CD8-positive, alpha-beta memory T cell (primary cell): Measurements from ENCODE around the gene FAM163B. TPM values are rescaled to one million over a fixed set of nuclear protein-coding genes. Genes with fewer than 3 reads are reported as not detected.
"Not testable (repeated sequence)": the region's sequence is repeated elsewhere in the genome, so short reads cannot be mapped to it uniquely, and the experiment has no call there.

Experiments used
- CTCF ChIA-PET: fragments of 350-600 bp; sonication (Branson Sonifier 250); formaldehyde crosslinking; loops from one replicate; lab custom pipeline; 2021; ENCODE audit warnings: antibody characterized with exemption; lab: Charles Lee
- POLR2A ChIA-PET: fragments of 350-600 bp; sonication (Branson Sonifier 250); formaldehyde crosslinking; loops from one replicate; lab custom pipeline; 2021; ENCODE audit warnings: antibody characterized with exemption; lab: Charles Lee
- DNase-seq, 5 donors: peaks; one replicate each; pipeline versions ENCODE4 v3.0.0 to v3.0.0-alpha.2; 2020 to 2022; ENCODE audit warnings: mixed read lengths in 1 of 5
- H3K27ac ChIP-seq: one replicate; pipeline ENCODE4 v1.7.0; 2013; ENCODE audit warnings: low read depth, mild to moderate bottlenecking, low read length, moderate library complexity
- H3K27me3 ChIP-seq: 2 replicates; pipeline ENCODE4 v1.7.0; 2013; ENCODE audit warnings: low read length, mild to moderate bottlenecking; ENCODE audit not compliant: insufficient read depth, poor library complexity, severe bottlenecking
- H3K36me3 ChIP-seq: 2 replicates; pipeline ENCODE4 v1.7.0; 2013; ENCODE audit warnings: mild to moderate bottlenecking, low read length, moderate library complexity; ENCODE audit not compliant: insufficient read depth
- H3K4me1 ChIP-seq: 2 replicates; pipeline ENCODE4 v1.7.0; 2013; ENCODE audit warnings: mild to moderate bottlenecking, low read length, moderate library complexity; ENCODE audit not compliant: insufficient read depth
- H3K4me3 ChIP-seq: 2 replicates; pipeline ENCODE4 v1.7.0; 2013; ENCODE audit warnings: mild to moderate bottlenecking, low read length
- H3K9me3 ChIP-seq: 2 replicates; pipeline ENCODE4 v1.7.0; 2013; ENCODE audit warnings: mild to moderate bottlenecking, low read length
- H3K27ac Mint-ChIP-seq, 8 donors: one replicate each; pipeline ENCODE4 v1.8.0; 2020 to 2021; ENCODE audit warnings: mixed read lengths in 8 of 8, mild to moderate bottlenecking in 6 of 8, inconsistent platforms in 3 of 8, moderate library complexity in 3 of 8
- H3K27me3 Mint-ChIP-seq, 2 donors: one replicate each; pipeline ENCODE4 v1.8.0; 2020 to 2021; ENCODE audit warnings: mixed read lengths in 2 of 2, mild to moderate bottlenecking in 1 of 2, moderate library complexity in 1 of 2
- H3K36me3 Mint-ChIP-seq, 3 donors: one replicate each; pipeline ENCODE4 v1.8.0; 2020 to 2021; ENCODE audit warnings: mixed read lengths in 3 of 3, inconsistent platforms in 1 of 3, mild to moderate bottlenecking in 1 of 3
- H3K4me1 Mint-ChIP-seq, 3 donors: one replicate each; pipeline ENCODE4 v1.8.0; 2020 to 2021; ENCODE audit warnings: mixed read lengths in 3 of 3, inconsistent platforms in 1 of 3, mild to moderate bottlenecking in 1 of 3
- H3K4me3 Mint-ChIP-seq, 7 donors: one replicate each; pipeline ENCODE4 v1.8.0; 2020 to 2021; ENCODE audit warnings: mixed read lengths in 7 of 7, mild to moderate bottlenecking in 6 of 7, moderate library complexity in 4 of 7, inconsistent platforms in 2 of 7
- H3K9me3 Mint-ChIP-seq, 5 donors: one replicate each; pipeline ENCODE4 v1.8.0; 2020 to 2022; ENCODE audit warnings: mixed read lengths in 5 of 5, mild to moderate bottlenecking in 3 of 5, moderate library complexity in 2 of 5, inconsistent platforms in 1 of 5
- polyA plus RNA-seq: library from polyadenylated mRNA; unstranded; fragments of 300-500 nt; fragmentation: Illumina TruSeq; gene quantifications from one replicate; pipeline ENCODE4 v1.2.3, GENCODE V29; 2021
- total RNA-seq, 2 experiments: library from RNA; stranded (reverse); gene quantifications; one replicate each; pipeline ENCODE4 v1.2.3, GENCODE V29; 2021

FAM163B gene
- total and polyA plus RNA-seq, 3 experiments from 2014 or later = not detected

GRCh38 chr9:133566382-133566781 lies 42.8 kb downstream of the FAM163B start:
- H3K9me3 ChIP-seq = no peaks in the 10 kb centered on the region
- DNase-seq = no peak
- ChIA-PET CTCF (no interaction called here), POLR2A (no interaction called here)
- H3K27me3 ChIP-seq = no peaks in the 10 kb centered on the region
- H3K4me3 ChIP-seq = no peak overlapping the region
- no peaks in the 10 kb centered on the region for H3K4me1 ChIP-seq
- Mint-ChIP-seq H3K4me3 (no peak overlapping the region), H3K27me3 (no peaks in the 10 kb centered on the region), H3K27ac (no peak overlapping the region), H3K36me3 (no peaks in the 10 kb centered on the region), H3K9me3 (no peaks in the 10 kb centered on the region), H3K4me1 (peaks cover 0 to 5% (median 3%) of the 10 kb centered on the region in 3 donors)
- no peak overlapping the region for H3K27ac ChIP-seq
- no peaks in the 10 kb centered on the region for H3K36me3 ChIP-seq

GRCh38 chr9:133564451-133565116 lies 44.6 kb downstream of the FAM163B start:
- Histone ChIP-seq H3K9me3 (no peaks in the 10 kb centered on the region), H3K4me3 (no peak overlapping the region), H3K4me1 (no peaks in the 10 kb centered on the region), H3K27ac (no peak overlapping the region), H3K36me3 (no peaks in the 10 kb centered on the region), H3K27me3 (no peaks in the 10 kb centered on the region)
- Mint-ChIP-seq H3K27me3 (peaks cover 2 to 4% of the 10 kb centered on the region in 2 donors), H3K4me3 (no peak overlapping the region), H3K27ac (peak overlapping the region in 1 of 8 donors; percentile 54), H3K4me1 (peaks cover 0 to 5% (median 3%) of the 10 kb centered on the region in 3 donors), H3K9me3 (no peaks in the 10 kb centered on the region), H3K36me3 (no peaks in the 10 kb centered on the region)
- ChIA-PET POLR2A (no interaction called here), CTCF (no interaction called here)
- DNase-seq = no peak

GRCh38 chr9:133563814-133564213 lies 45.4 kb downstream of the FAM163B start:
- H3K4me3 ChIP-seq, H3K27ac ChIP-seq, DNase-seq, CTCF ChIA-PET, H3K27me3 ChIP-seq, H3K4me1 ChIP-seq, H3K36me3 ChIP-seq, H3K4me3 Mint-ChIP-seq, H3K9me3 ChIP-seq, H3K36me3 Mint-ChIP-seq, H3K9me3 Mint-ChIP-seq, POLR2A ChIA-PET, H3K27me3 Mint-ChIP-seq, H3K4me1 Mint-ChIP-seq: not testable (repeated sequence)
- H3K27ac Mint-ChIP-seq = peak overlapping the region in 2 of 8 donors; percentile 22 to 58

- Histone ChIP-seq H3K27me3 (no peaks in the 10 kb centered on the region), H3K27ac (no peak overlapping the region), H3K4me1 (no peaks in the 10 kb centered on the region), H3K9me3 (no peaks in the 10 kb centered on the region), H3K4me3 (no peak overlapping the region), H3K36me3 (no peaks in the 10 kb centered on the region)
- H3K4me1 Mint-ChIP-seq = peaks cover 0 to 5% (median 3%) of the 10 kb centered on the region in 3 donors
- H3K27ac Mint-ChIP-seq = peak overlapping the region in 3 of 8 donors; percentile 22 to 58 (median 47)
- CTCF ChIA-PET = no interaction called here
- H3K9me3 Mint-ChIP-seq = no peaks in the 10 kb centered on the region
- H3K27me3 Mint-ChIP-seq = peaks cover 9 to 10% of the 10 kb centered on the region in 2 donors
- no peaks in the 10 kb centered on the region for H3K36me3 Mint-ChIP-seq
- POLR2A ChIA-PET = no interaction called here
- no peak for DNase-seq
- peak overlapping the region in 1 of 7 donors; percentile 13 for H3K4me3 Mint-ChIP-seq
Observed at GRCh38 chr9:133563291-133563796, 45.8 kb downstream of the FAM163B start.

GRCh38 chr9:133562611-133563290 lies 46.4 kb downstream of the FAM163B start:
- H3K27ac ChIP-seq = no peak overlapping the region
- H3K36me3 Mint-ChIP-seq = no peaks in the 10 kb centered on the region
- POLR2A ChIA-PET = no interaction called here
- DNase-seq = no peak
- peaks cover 0 to 10% (median 9%) of the 10 kb centered on the region in 3 donors for H3K4me1 Mint-ChIP-seq
- CTCF ChIA-PET = no interaction called here
- H3K9me3 ChIP-seq = no peaks in the 10 kb centered on the region
- peaks cover 12 to 16% of the 10 kb centered on the region in 2 donors for H3K27me3 Mint-ChIP-seq
- H3K36me3 ChIP-seq = no peaks in the 10 kb centered on the region
- H3K27me3 ChIP-seq = no peaks in the 10 kb centered on the region
- no peaks in the 10 kb centered on the region for H3K9me3 Mint-ChIP-seq
- peak overlapping the region in 1 of 7 donors; percentile 13 for H3K4me3 Mint-ChIP-seq
- no peak overlapping the region for H3K27ac Mint-ChIP-seq
- H3K4me3 ChIP-seq = no peak overlapping the region
- no peaks in the 10 kb centered on the region for H3K4me1 ChIP-seq

GRCh38 chr9:133561976-133562554 lies 47.1 kb downstream of the FAM163B start:
- no peak overlapping the region for H3K4me3 ChIP-seq
- ChIA-PET POLR2A (no interaction called here), CTCF (interaction anchor here (0.6 kb wide), 1 partner anchor 427 kb away, joined by 3 read pairs; no protein-coding TSS in a partner anchor)
- Mint-ChIP-seq H3K9me3 (no peaks in the 10 kb centered on the region), H3K4me3 (no peak overlapping the region), H3K27me3 (peaks cover 14 to 16% of the 10 kb centered on the region in 2 donors), H3K36me3 (no peaks in the 10 kb centered on the region), H3K4me1 (peaks cover 0 to 10% (median 10%) of the 10 kb centered on the region in 3 donors), H3K27ac (no peak overlapping the region)
- no peak overlapping the region for H3K27ac ChIP-seq
- H3K36me3 ChIP-seq = no peaks in the 10 kb centered on the region
- DNase-seq = no peak
- no peaks in the 10 kb centered on the region for H3K4me1 ChIP-seq
- no peaks in the 10 kb centered on the region for H3K27me3 ChIP-seq
- H3K9me3 ChIP-seq = no peaks in the 10 kb centered on the region

- H3K36me3 Mint-ChIP-seq = no peaks in the 10 kb centered on the region
- H3K4me1 ChIP-seq = no peaks in the 10 kb centered on the region
- H3K27me3 Mint-ChIP-seq = peaks cover 14 to 20% of the 10 kb centered on the region in 2 donors
- no peaks in the 10 kb centered on the region for H3K9me3 Mint-ChIP-seq
- H3K4me3 Mint-ChIP-seq = no peak overlapping the region
- no peak overlapping the region for H3K27ac ChIP-seq
- H3K27ac Mint-ChIP-seq = no peak overlapping the region
- no peak for DNase-seq
- H3K27me3 ChIP-seq = no peaks in the 10 kb centered on the region
- H3K9me3 ChIP-seq = no peaks in the 10 kb centered on the region
- CTCF ChIA-PET = no interaction called here
- no peaks in the 10 kb centered on the region for H3K36me3 ChIP-seq
- POLR2A ChIA-PET = no interaction called here
- no peak overlapping the region for H3K4me3 ChIP-seq
- H3K4me1 Mint-ChIP-seq = peaks cover 0 to 10% (median 10%) of the 10 kb centered on the region in 3 donors
Observed at GRCh38 chr9:133560944-133561343, 48.2 kb downstream of the FAM163B start.

GRCh38 chr9:133560311-133560710 lies 48.9 kb downstream of the FAM163B start:
- CTCF ChIA-PET = no interaction called here

More at GRCh38 chr9:133560311-133560710, 48.9 kb downstream of the FAM163B start:
- no peaks in the 10 kb centered on the region for H3K9me3 Mint-ChIP-seq
- H3K27ac ChIP-seq = no peak overlapping the region
- peaks cover 14 to 20% of the 10 kb centered on the region in 2 donors for H3K27me3 Mint-ChIP-seq
- peaks cover 0 to 10% (median 10%) of the 10 kb centered on the region in 3 donors for H3K4me1 Mint-ChIP-seq
- no peak overlapping the region for H3K27ac Mint-ChIP-seq
- H3K4me3 Mint-ChIP-seq = no peak overlapping the region
- DNase-seq = no peak
- no peaks in the 10 kb centered on the region for H3K27me3 ChIP-seq
- H3K36me3 Mint-ChIP-seq = no peaks in the 10 kb centered on the region
- no peaks in the 10 kb centered on the region for H3K4me1 ChIP-seq
- no peaks in the 10 kb centered on the region for H3K9me3 ChIP-seq
- POLR2A ChIA-PET = no interaction called here
- H3K36me3 ChIP-seq = no peaks in the 10 kb centered on the region
- H3K4me3 ChIP-seq = no peak overlapping the region
